PC-3 (cell line): ENCODE results near the gene NCF4. TPM values are rescaled to one million over a fixed set of nuclear protein-coding genes. Genes with fewer than 3 reads are reported as not detected.

Experiments used
- ATAC-seq: fragments of 200-7000 bp; cut with Tn5 transposase; 2 replicates; pipeline ENCODE4 v1.9.1; 2020; ENCODE audit warnings: mild to moderate bottlenecking, moderate library complexity
- BruUV-seq: library from RNA; stranded (reverse); fragments of 400-500 nt; replicated peaks from 2 replicates; lab custom pipeline; 2021; lab: Mats Ljungman, UMichigan
- CTCF ChIA-PET: fragments of 300-600 bp; sonication (Branson Sonifier 250); formaldehyde crosslinking; loops from one replicate; lab custom pipeline; 2022; ENCODE audit warnings: antibody characterized with exemption; lab: Charles Lee
- POLR2A ChIA-PET: fragments of 300-600 bp; sonication (Branson Sonifier 250); formaldehyde crosslinking; loops from one replicate; lab custom pipeline; 2022; ENCODE audit warnings: antibody characterized with exemption; ENCODE audit not compliant: unreplicated experiment; lab: Charles Lee
- DNase-seq: peaks from one replicate; pipeline ENCODE4 v3.0.0-alpha.2; 2015
- H2AFZ ChIP-seq: fragments of 300-600 bp; sonication (generic); 2 replicates; pipeline ENCODE4 v1.6.0; 2016; ENCODE audit warnings: antibody characterized with exemption, low read length
- H3F3A ChIP-seq: fragments of 300-600 bp; sonication (generic); one replicate; pipeline ENCODE4 v1.6.0; 2017; ENCODE audit warnings: antibody characterized with exemption, low read length, control low read depth, mild to moderate bottlenecking; ENCODE audit not compliant: unreplicated experiment
- H3K27ac ChIP-seq: fragments of 300-600 bp; sonication (generic); 2 replicates; pipeline ENCODE4 v1.5.1; 2016; ENCODE audit warnings: mild to moderate bottlenecking, low read length
- H3K27me3 ChIP-seq: fragments of 300-600 bp; sonication (generic); 2 replicates; pipeline ENCODE4 v1.6.1; 2016; ENCODE audit warnings: low read length, mixed read lengths
- H3K36me3 ChIP-seq: fragments of 300-600 bp; sonication (generic); 2 replicates; pipeline ENCODE4 v1.6.1; 2016; ENCODE audit warnings: low read depth, mixed run types, low read length, mixed read lengths
- H3K4me1 ChIP-seq: fragments of 300-600 bp; sonication (generic); 2 replicates; pipeline ENCODE4 v1.5.1; 2016; ENCODE audit warnings: low read length; ENCODE audit not compliant: insufficient read depth
- H3K4me2 ChIP-seq: fragments of 300-600 bp; sonication (generic); 2 replicates; pipeline ENCODE4 v1.6.0; 2016; ENCODE audit warnings: low read length
- H3K4me3 ChIP-seq: fragments of 300-600 bp; sonication (generic); 2 replicates; pipeline ENCODE4 v1.5.1; 2016; ENCODE audit warnings: mild to moderate bottlenecking, low read length, mixed read lengths
- H3K79me2 ChIP-seq: fragments of 300-600 bp; sonication (generic); 2 replicates; pipeline ENCODE4 v1.6.1; 2017; ENCODE audit warnings: low read length, mixed read lengths
- H3K9ac ChIP-seq: fragments of 300-600 bp; sonication (generic); 2 replicates; pipeline ENCODE4 v1.6.0; 2016; ENCODE audit warnings: mild to moderate bottlenecking, low read length
- H3K9me2 ChIP-seq: fragments of 300-600 bp; sonication (generic); replicated peaks from 2 replicates; pipeline ENCODE4 v1.6.1; 2016; ENCODE audit warnings: mixed run types, low read length, mixed read lengths
- H3K9me3 ChIP-seq: fragments of 300-600 bp; sonication (generic); 2 replicates; pipeline ENCODE4 v1.6.1; 2016; ENCODE audit warnings: low read length, mixed read lengths
- H4K20me1 ChIP-seq: fragments of 300-600 bp; sonication (generic); 2 replicates; pipeline ENCODE4 v1.6.1; 2016; ENCODE audit warnings: low read length, mixed read lengths
- EZH2 ChIP-seq: fragments of 300-600 bp; sonication (generic); IDR thresholded peaks from one replicate; pipeline ENCODE4 v1.6.1; 2017; ENCODE audit warnings: antibody characterized with exemption, mild to moderate bottlenecking, low read length; ENCODE audit not compliant: unreplicated experiment
- EZH2phosphoT487 ChIP-seq: fragments of 300-600 bp; sonication (generic); IDR thresholded peaks from 2 replicates; pipeline ENCODE4 v1.6.1; 2018; ENCODE audit warnings: mild to moderate bottlenecking, antibody characterized with exemption, low read length, borderline replicate concordance
- intact Hi-C: fragments of 100-400 bp; cut with micrococcal nuclease; formaldehyde crosslinking; loops from 2 replicates; pipeline ENCODE4 v1.9.0; 2023
- total RNA-seq: library from RNA; depleted of rRNA; stranded (reverse); fragments of >200 nt; gene quantifications from 2 replicates; pipeline ENCODE4 v1.2.3, GENCODE V29; 2014
- TF ChIP-seq, protein P1 (sequence below): fragments of 300-600 bp; sonication (generic); conservative IDR thresholded peaks from 2 replicates; pipeline ENCODE4 v1.5.1; 2017; ENCODE audit warnings: antibody characterized with exemption, low read depth, mild to moderate bottlenecking, low read length

The NCF4 gene
- total RNA-seq, 1 experiment from 2014 or later, result 0.47 TPM

DNA sequence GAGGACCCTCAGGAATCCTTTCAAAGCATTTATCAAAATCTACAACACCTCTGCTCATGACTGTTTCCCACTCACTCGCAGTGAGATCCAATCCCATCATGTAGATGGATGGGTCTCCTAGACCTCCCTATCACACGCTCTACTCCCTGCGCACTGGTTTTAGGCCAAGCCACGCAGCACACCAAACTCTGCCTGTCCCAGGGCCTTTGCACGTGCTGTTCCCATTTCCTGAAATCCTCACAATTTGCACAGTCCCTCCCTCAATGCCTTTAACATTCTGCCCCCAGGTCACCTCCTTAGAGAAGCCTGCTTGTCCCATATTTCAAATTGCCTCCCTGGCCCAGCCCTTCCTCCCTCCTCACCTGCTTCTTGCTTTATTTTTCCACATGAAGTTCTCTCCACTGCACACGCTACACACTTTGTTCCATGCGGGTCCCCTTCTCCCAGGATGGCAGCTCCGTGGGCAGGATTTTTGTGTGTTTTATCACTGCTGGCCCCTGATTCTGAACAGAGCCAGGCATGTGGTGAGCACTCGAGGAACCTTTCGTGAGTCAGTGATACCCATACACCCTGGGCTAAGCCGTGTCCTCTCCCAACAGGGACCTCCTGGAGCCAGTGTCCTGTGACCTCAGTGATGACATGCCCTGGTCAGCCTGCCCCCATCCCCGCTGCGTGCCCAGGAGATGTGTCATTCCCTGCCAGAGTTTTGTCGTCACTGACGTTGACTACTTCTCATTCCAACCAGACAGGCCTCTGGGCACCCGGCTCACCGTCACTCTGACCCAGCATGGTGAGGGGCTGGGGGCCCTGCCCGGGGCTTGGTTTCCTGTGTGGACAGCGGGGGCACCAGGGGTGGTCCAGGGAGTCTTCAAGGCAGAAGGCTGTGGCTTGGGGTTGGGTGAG is 64.8 kb downstream of the NCF4 start:
- no peak for ATAC-seq
- Histone ChIP-seq H3K36me3 (no peaks in the 10 kb centered on the region), H3F3A (no peaks in the 10 kb centered on the region), H3K9ac (no peak overlapping the region), H3K27me3 (0 out of 2 replicates have a peak, but pooled peaks cover 9% of the 10 kb centered on the region), H3K9me3 (no peaks in the 10 kb centered on the region), H3K4me2 (no peak overlapping the region), H3K27ac (no peak overlapping the region), H2AFZ (no peak overlapping the region), H4K20me1 (no peaks in the 10 kb centered on the region), H3K4me1 (no peaks in the 10 kb centered on the region), H3K79me2 (no peaks in the 10 kb centered on the region), H3K9me2 (no peaks in the 10 kb centered on the region), H3K4me3 (no peak overlapping the region)
- DNase-seq, result peak; percentile 2
- intact Hi-C loops, result no loop called here
- ChIA-PET CTCF (no interaction called here), POLR2A (no interaction called here)
- no peak for TF ChIP-seq EZH2phosphoT487
- no peak for TF ChIP-seq EZH2
- TF ChIP-seq, protein P1, sequence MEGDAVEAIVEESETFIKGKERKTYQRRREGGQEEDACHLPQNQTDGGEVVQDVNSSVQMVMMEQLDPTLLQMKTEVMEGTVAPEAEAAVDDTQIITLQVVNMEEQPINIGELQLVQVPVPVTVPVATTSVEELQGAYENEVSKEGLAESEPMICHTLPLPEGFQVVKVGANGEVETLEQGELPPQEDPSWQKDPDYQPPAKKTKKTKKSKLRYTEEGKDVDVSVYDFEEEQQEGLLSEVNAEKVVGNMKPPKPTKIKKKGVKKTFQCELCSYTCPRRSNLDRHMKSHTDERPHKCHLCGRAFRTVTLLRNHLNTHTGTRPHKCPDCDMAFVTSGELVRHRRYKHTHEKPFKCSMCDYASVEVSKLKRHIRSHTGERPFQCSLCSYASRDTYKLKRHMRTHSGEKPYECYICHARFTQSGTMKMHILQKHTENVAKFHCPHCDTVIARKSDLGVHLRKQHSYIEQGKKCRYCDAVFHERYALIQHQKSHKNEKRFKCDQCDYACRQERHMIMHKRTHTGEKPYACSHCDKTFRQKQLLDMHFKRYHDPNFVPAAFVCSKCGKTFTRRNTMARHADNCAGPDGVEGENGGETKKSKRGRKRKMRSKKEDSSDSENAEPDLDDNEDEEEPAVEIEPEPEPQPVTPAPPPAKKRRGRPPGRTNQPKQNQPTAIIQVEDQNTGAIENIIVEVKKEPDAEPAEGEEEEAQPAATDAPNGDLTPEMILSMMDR, result no peak
- no TSS peak for BruUV-seq

DNA sequence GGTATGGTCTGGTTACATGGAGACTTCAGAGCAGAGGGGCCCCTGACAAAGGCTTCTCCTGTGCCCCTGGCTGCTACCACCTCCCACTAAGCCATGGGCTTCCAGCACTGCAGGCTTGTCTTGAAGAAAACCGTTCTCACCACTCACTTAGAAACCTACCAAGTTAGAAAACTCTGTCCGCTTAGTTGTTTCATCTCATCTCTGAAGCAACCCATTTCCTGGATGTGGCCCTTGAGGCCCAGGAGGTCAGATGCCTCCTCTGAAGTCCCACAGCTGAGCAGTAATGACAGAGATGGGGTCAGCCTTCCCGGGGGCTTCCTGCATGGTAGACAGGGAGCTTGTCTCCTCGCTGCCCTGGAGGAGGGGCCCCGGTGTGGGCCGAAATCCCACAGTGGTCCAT is 65.5 kb downstream of the NCF4 start:
- H3K27ac ChIP-seq, result no peak overlapping the region
- H3K9me3 ChIP-seq, result no peaks in the 10 kb centered on the region
- no peak overlapping the region for H2AFZ ChIP-seq
- H4K20me1 ChIP-seq, result no peaks in the 10 kb centered on the region
- H3K36me3 ChIP-seq, result no peaks in the 10 kb centered on the region
- no peak for ATAC-seq
- DNase-seq, result no peak
- no TSS peak for BruUV-seq
- POLR2A ChIA-PET, result no interaction called here
- intact Hi-C loops, result no loop called here
- no peak overlapping the region for H3K9ac ChIP-seq
- no peaks in the 10 kb centered on the region for H3K79me2 ChIP-seq
- no peaks in the 10 kb centered on the region for H3K4me1 ChIP-seq
- no peaks in the 10 kb centered on the region for H3K9me2 ChIP-seq
- TF ChIP-seq, protein P1, result no peak
- TF ChIP-seq EZH2phosphoT487 (no peak), EZH2 (no peak)
- no peaks in the 10 kb centered on the region for H3F3A ChIP-seq
- CTCF ChIA-PET, result no interaction called here
- 0 out of 2 replicates have a peak, but pooled peaks cover 9% of the 10 kb centered on the region for H3K27me3 ChIP-seq
- no peak overlapping the region for H3K4me2 ChIP-seq
- no peak overlapping the region for H3K4me3 ChIP-seq
